22Rv1 (cell line): ENCODE data around the gene GANC.

Experiments
- H3K27ac ChIP-seq: fragments of 450-650 bp; 2 replicates; pipeline ENCODE4 v1.5.1; 2017
- CTCF ChIP-seq: fragments of 450-650 bp; IDR thresholded peaks from 2 replicates; pipeline ENCODE4 v1.5.1; 2017; ENCODE audit warnings: mild to moderate bottlenecking
- ZFX ChIP-seq: fragments of 450-650 bp; IDR thresholded peaks from 2 replicates; pipeline ENCODE4 v1.6.1; 2017; ENCODE audit warnings: antibody characterized with exemption, borderline replicate concordance

Gene GANC

GRCh38 chr15:42358141-42358540, 85.1 kb downstream of the GANC start:
- no peak for TF ChIP-seq ZFX
- TF ChIP-seq CTCF = no peak
- no peak overlapping the region for H3K27ac ChIP-seq

GRCh38 chr15:42359249-42359648, 86.2 kb downstream of the GANC start, which contains the start of gene CAPN3:
TSS of gene CAPN3 (plus strand) at chr15:42359501. CDS start at chr15:42359806, 305 bp downstream.
- TF ChIP-seq ZFX (no peak), CTCF (no peak)
- no peak within 1 kb of the TSS for H3K27ac ChIP-seq

- TF ChIP-seq CTCF (no peak), ZFX (no peak)
- no peak overlapping the region for H3K27ac ChIP-seq
Measured at GRCh38 chr15:42359985-42360384, 87.0 kb downstream of the GANC start.

- no peak for TF ChIP-seq ZFX
- TF ChIP-seq CTCF = no peak
- no peak overlapping the region for H3K27ac ChIP-seq
Measured at GRCh38 chr15:42360535-42361112, 87.6 kb downstream of the GANC start.

GRCh38 chr15:42363487-42363886, 90.5 kb downstream of the GANC start:
- TF ChIP-seq CTCF (no peak), ZFX (no peak)
- H3K27ac ChIP-seq = no peak overlapping the region

- H3K27ac ChIP-seq = no peak overlapping the region
- TF ChIP-seq CTCF (no peak), ZFX (no peak)
Measured at GRCh38 chr15:42363942-42364341, 90.9 kb downstream of the GANC start.

GRCh38 chr15:42364529-42364928, 91.5 kb downstream of the GANC start:
- no peak overlapping the region for H3K27ac ChIP-seq
- TF ChIP-seq CTCF (no peak), ZFX (no peak)
